MG63 (cell line): ENCODE data around the gene GJB3. TPM values are rescaled to one million over a fixed set of nuclear protein-coding genes. Genes with fewer than 3 reads are reported as not detected.

ENCODE experiments used
- DNase-seq: peaks from one replicate; pipeline ENCODE4 v3.0.0-alpha.2; 2020
- H3K27me3 ChIP-seq: fragments of 250-450 bp; sonication (Bioruptor Pico); 2 replicates; pipeline ENCODE4 v1.5.1; 2020; ENCODE audit warnings: mild to moderate bottlenecking, moderate library complexity
- H3K36me3 ChIP-seq: fragments of 250-450 bp; sonication (Bioruptor Pico); 2 replicates; pipeline ENCODE4 v1.5.1; 2020; ENCODE audit warnings: mild to moderate bottlenecking, moderate library complexity
- H3K4me3 ChIP-seq: fragments of 250-450 bp; sonication (Bioruptor Pico); 2 replicates; pipeline ENCODE4 v1.5.1; 2020; ENCODE audit warnings: mild to moderate bottlenecking, moderate library complexity
- H3K9me3 ChIP-seq: fragments of 250-450 bp; sonication (Bioruptor Pico); 2 replicates; pipeline ENCODE4 v1.5.1; 2020; ENCODE audit warnings: mild to moderate bottlenecking, moderate library complexity
- total RNA-seq: library from RNA; depleted of rRNA; stranded (reverse); fragments of >200 nt; shearing (Covaris generic); gene quantifications from 2 replicates; pipeline ENCODE4 v1.2.3, GENCODE V29; 2014; ENCODE audit warnings: low replicate concordance; rRNA removed

The GJB3 gene
- total RNA-seq, 1 experiment from 2014 or later = not detected

DNA sequence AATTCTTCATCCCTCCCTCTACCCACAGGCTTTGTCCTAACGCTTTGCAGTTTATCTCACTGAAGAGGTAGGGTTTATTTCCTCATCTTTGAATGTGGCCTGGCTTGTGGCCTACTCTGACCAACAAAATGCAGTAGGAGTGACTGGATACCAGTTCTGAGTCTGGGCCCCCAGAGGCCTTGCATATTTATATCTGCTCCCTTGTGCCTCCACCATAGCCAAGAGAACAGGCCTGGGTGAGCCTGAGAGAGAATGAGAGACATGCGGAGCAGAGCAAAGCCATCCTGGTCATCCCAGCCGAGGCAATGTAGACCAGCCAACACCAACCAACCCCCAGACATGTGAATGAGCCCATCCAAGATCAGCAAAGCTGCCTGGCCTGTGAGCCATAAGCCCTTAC, 48.2 kb downstream of the GJB3 start:
- Histone ChIP-seq H3K27me3 (no peaks in the 10 kb centered on the region), H3K4me3 (no peak overlapping the region), H3K9me3 (no peaks in the 10 kb centered on the region), H3K36me3 (no peaks in the 10 kb centered on the region)
- no peak for DNase-seq

DNA sequence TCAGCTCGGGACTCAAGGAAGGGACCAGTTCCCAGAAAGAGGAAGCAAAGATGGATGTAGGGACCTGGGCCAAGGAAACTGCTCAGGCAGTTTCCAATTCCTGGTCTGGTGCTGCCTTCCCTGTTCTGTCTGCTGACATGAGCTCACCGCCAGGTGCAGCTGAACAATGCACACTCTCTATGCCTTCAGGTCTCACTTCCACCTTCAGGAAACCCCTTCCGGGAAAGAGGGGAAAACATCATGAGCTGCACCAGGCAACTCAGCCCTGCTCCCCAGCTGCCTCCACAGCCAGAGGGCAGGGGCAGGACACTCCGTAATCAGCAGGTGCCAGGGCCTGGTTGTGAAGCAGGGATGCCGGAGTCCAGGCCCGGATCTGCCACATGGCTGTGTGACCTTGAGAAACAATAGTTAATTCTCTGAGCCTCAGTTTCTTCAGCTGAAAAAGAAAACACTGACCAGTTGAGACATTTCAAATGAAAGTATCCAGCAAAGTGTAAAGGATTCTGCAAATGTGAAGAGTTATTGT, 50.8 kb downstream of the GJB3 start:
- Histone ChIP-seq H3K9me3 (no peaks in the 10 kb centered on the region), H3K27me3 (no peaks in the 10 kb centered on the region), H3K4me3 (no peak overlapping the region), H3K36me3 (no peaks in the 10 kb centered on the region)
- no peak for DNase-seq

GRCh38 chr1:34833711-34834110, 52.7 kb downstream of the GJB3 start:
- Histone ChIP-seq H3K27me3 (no peaks in the 10 kb centered on the region), H3K36me3 (no peaks in the 10 kb centered on the region), H3K4me3 (no peak overlapping the region), H3K9me3 (no peaks in the 10 kb centered on the region)
- DNase-seq = no peak

Other genes with a start within 250 kb of the GJB3 start
- not detected in 2 replicates for gene GJB5, start 26.2 kb upstream of the GJB3 start, total RNA-seq
- not detected in 2 replicates for gene GJB4, start 21.5 kb upstream of the GJB3 start, total RNA-seq
- not detected in 2 replicates for gene GJA4, start 11.8 kb downstream of the GJB3 start, total RNA-seq
- 31.0 and 38.8 TPM in 2 replicates for gene SMIM12, start 78.5 kb downstream of the GJB3 start, total RNA-seq
- not detected in 2 replicates for gene DLGAP3, start 148.4 kb downstream of the GJB3 start, total RNA-seq
- gene TMEM35B, start 204.1 kb downstream of the GJB3 start, total RNA-seq = 46.1 and 53.9 TPM in 2 replicates